ENCODE measurements around the gene ATXN7L3B.
"Not testable (repeated sequence)": the region's sequence is repeated elsewhere in the genome, so short reads cannot be mapped to it uniquely, and the experiment has no call there.

ATXN7L3B gene

GRCh38 chr12:74537707-74538385 lies at the start of gene ATXN7L3B:
Gene ATXN7L3B (plus strand): TSS chr12:74537835. CDS start chr12:74538113, 278 bp downstream.
- peak; percentile 96 for DNase-seq

- no peak for DNase-seq
Observed at GRCh38 chr12:74488134-74488533, 49.5 kb upstream of the ATXN7L3B start.

GRCh38 chr12:74489543-74489942 lies 48.1 kb upstream of the ATXN7L3B start:
- DNase-seq, result no peak

GRCh38 chr12:74490390-74491064 lies 47.1 kb upstream of the ATXN7L3B start:
- DNase-seq, result peak; percentile 7

GRCh38 chr12:74491374-74491773 lies 46.3 kb upstream of the ATXN7L3B start:
- no peak for DNase-seq

- DNase-seq, result no peak
Observed at GRCh38 chr12:74499192-74499591, 38.4 kb upstream of the ATXN7L3B start.

GRCh38 chr12:74508873-74509657 lies 28.6 kb upstream of the ATXN7L3B start:
- not testable (repeated sequence) for DNase-seq

- no peak for DNase-seq
Observed at GRCh38 chr12:74509886-74510285, 27.7 kb upstream of the ATXN7L3B start.

- no peak for DNase-seq
Observed at GRCh38 chr12:74514098-74514872, 23.4 kb upstream of the ATXN7L3B start.

GRCh38 chr12:74515849-74516248 lies 21.8 kb upstream of the ATXN7L3B start:
- DNase-seq, result no peak

- no peak for DNase-seq
Observed at GRCh38 chr12:74526535-74526934, 11.1 kb upstream of the ATXN7L3B start.

- no peak for DNase-seq
Observed at GRCh38 chr12:74527491-74527890, 10.1 kb upstream of the ATXN7L3B start.

GRCh38 chr12:74530676-74531075 lies 7.0 kb upstream of the ATXN7L3B start:
- DNase-seq, result no peak

- DNase-seq, result peak; percentile 8
Observed at GRCh38 chr12:74535536-74535935, 2.1 kb upstream of the ATXN7L3B start.

- DNase-seq, result peak; percentile 61
Observed at GRCh38 chr12:74537126-74537706, 419 bp upstream of the ATXN7L3B start.

GRCh38 chr12:74538491-74539258 lies 1.0 kb downstream of the ATXN7L3B start:
- peak; percentile 44 for DNase-seq

- DNase-seq, result no peak
Observed at GRCh38 chr12:74539261-74539660, 1.6 kb downstream of the ATXN7L3B start.

- DNase-seq, result no peak
Observed at GRCh38 chr12:74539765-74540526, 2.3 kb downstream of the ATXN7L3B start.

- no peak for DNase-seq
Observed at GRCh38 chr12:74541074-74541473, 3.4 kb downstream of the ATXN7L3B start.

- DNase-seq, result no peak
Observed at GRCh38 chr12:74547249-74547648, 9.6 kb downstream of the ATXN7L3B start.

GRCh38 chr12:74551291-74551690 lies 13.7 kb downstream of the ATXN7L3B start:
- no peak for DNase-seq
